ENCODE results near the gene WFIKKN1. TPM values are rescaled to one million over a fixed set of nuclear protein-coding genes. Genes with fewer than 3 reads are reported as not detected.

The WFIKKN1 gene
- total RNA-seq, 1 donor from 2014 or later, result 0.94 TPM

- H3K4me3 Mint-ChIP-seq, result peak within 1 kb of the TSS; percentile 100
- H3K27me3 Mint-ChIP-seq (ENCODE audit: low read depth), result peaks cover 7% of the 10 kb centered on the region
- peaks cover 49% of the 10 kb centered on the region for H3K4me1 Mint-ChIP-seq
- H3K36me3 Mint-ChIP-seq, result no peaks in the 10 kb centered on the region
- peak; percentile 97 to 99 for DNase-seq (ENCODE audit: low spot score in 2 of 2, unreplicated experiment in 2 of 2)
- H3K9me3 Mint-ChIP-seq, result no peaks in the 10 kb centered on the region
- H3K27ac Mint-ChIP-seq, result peak within 1 kb of the TSS; percentile 99
- TF ChIP-seq, protein P1, sequence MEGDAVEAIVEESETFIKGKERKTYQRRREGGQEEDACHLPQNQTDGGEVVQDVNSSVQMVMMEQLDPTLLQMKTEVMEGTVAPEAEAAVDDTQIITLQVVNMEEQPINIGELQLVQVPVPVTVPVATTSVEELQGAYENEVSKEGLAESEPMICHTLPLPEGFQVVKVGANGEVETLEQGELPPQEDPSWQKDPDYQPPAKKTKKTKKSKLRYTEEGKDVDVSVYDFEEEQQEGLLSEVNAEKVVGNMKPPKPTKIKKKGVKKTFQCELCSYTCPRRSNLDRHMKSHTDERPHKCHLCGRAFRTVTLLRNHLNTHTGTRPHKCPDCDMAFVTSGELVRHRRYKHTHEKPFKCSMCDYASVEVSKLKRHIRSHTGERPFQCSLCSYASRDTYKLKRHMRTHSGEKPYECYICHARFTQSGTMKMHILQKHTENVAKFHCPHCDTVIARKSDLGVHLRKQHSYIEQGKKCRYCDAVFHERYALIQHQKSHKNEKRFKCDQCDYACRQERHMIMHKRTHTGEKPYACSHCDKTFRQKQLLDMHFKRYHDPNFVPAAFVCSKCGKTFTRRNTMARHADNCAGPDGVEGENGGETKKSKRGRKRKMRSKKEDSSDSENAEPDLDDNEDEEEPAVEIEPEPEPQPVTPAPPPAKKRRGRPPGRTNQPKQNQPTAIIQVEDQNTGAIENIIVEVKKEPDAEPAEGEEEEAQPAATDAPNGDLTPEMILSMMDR (IDR thresholded peaks at IDR 0.05; ENCODE audit: unreplicated experiment), result no peak
These were observed 41.1 kb upstream of the WFIKKN1 start, which contains the start of gene RAB40C for GRCh38 chr16:589658-590187. RAB40C (plus strand) TSS chr16:590066; CDS start chr16:590292, 226 bp downstream.

DNA sequence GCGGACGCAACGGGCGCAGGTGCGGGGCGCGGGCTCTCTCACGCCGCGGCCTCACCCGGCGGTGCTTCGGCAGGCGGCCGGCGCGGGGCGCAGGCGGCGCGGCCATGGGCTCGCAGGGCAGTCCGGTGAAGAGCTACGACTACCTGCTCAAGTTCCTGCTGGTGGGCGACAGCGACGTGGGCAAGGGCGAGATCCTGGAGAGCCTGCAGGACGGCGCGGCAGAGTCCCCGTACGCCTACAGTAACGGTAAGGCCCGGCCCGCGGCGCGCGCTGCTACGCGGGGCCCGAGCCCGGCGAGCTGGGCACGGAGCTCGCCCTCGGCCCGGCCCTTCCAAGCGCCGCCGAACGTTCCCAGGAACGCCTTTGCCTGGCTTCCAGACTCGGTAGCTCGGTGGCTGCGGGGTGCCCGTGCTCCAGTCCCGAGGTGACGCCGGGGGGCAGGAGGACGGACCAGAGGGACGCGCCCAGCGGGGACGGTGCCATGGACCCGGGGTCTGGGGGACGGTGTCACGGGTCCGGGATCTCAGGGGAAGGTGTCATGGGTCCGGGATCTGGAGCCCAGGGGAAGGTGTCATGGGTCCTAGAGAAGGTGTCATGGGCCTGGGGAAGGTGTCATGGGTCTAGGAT lies 40.5 kb upstream of the WFIKKN1 start:
- peak overlapping the region; percentile 82 for H3K27ac Mint-ChIP-seq
- no peaks in the 10 kb centered on the region for H3K9me3 Mint-ChIP-seq
- TF ChIP-seq, protein P1 (IDR thresholded peaks at IDR 0.05; ENCODE audit: unreplicated experiment), result no peak
- H3K4me3 Mint-ChIP-seq, result peak overlapping the region; percentile 83
- no peaks in the 10 kb centered on the region for H3K36me3 Mint-ChIP-seq
- peaks cover 6% of the 10 kb centered on the region for H3K27me3 Mint-ChIP-seq (ENCODE audit: low read depth)
- H3K4me1 Mint-ChIP-seq, result peaks cover 49% of the 10 kb centered on the region
- no peak for DNase-seq (ENCODE audit: low spot score in 2 of 2, unreplicated experiment in 2 of 2)

- no peak for DNase-seq (ENCODE audit: low spot score in 2 of 2, unreplicated experiment in 2 of 2)
- Mint-ChIP-seq H3K36me3 (no peaks in the 10 kb centered on the region), H3K4me3 (peak overlapping the region; percentile 83), H3K9me3 (no peaks in the 10 kb centered on the region), H3K4me1 (peaks cover 44% of the 10 kb centered on the region), H3K27ac (peak overlapping the region; percentile 82), H3K27me3 (ENCODE audit: low read depth) (peaks cover 2% of the 10 kb centered on the region)
- TF ChIP-seq, protein P1 (IDR thresholded peaks at IDR 0.05; ENCODE audit: unreplicated experiment), result no peak
These were observed 40.0 kb upstream of the WFIKKN1 start for GRCh38 chr16:590815-591200.

- no peak for DNase-seq (ENCODE audit: low spot score in 2 of 2, unreplicated experiment in 2 of 2)
- peaks cover 42% of the 10 kb centered on the region for H3K4me1 Mint-ChIP-seq
- H3K27me3 Mint-ChIP-seq (ENCODE audit: low read depth), result no peaks in the 10 kb centered on the region
- peaks cover 4% of the 10 kb centered on the region for H3K36me3 Mint-ChIP-seq
- peak overlapping the region; percentile 82 for H3K27ac Mint-ChIP-seq
- peak overlapping the region; percentile 83 for H3K4me3 Mint-ChIP-seq
- H3K9me3 Mint-ChIP-seq, result no peaks in the 10 kb centered on the region
- TF ChIP-seq, protein P1 (IDR thresholded peaks at IDR 0.05; ENCODE audit: unreplicated experiment), result no peak
These were observed 39.6 kb upstream of the WFIKKN1 start for GRCh38 chr16:591231-591630.

- no peak for DNase-seq (ENCODE audit: low spot score in 2 of 2, unreplicated experiment in 2 of 2)
- Mint-ChIP-seq H3K4me1 (peaks cover 40% of the 10 kb centered on the region), H3K9me3 (no peaks in the 10 kb centered on the region), H3K27ac (peak overlapping the region; percentile 77), H3K27me3 (ENCODE audit: low read depth) (no peaks in the 10 kb centered on the region), H3K4me3 (peak overlapping the region; percentile 83), H3K36me3 (peaks cover 12% of the 10 kb centered on the region)
- TF ChIP-seq, protein P1 (IDR thresholded peaks at IDR 0.05; ENCODE audit: unreplicated experiment), result no peak
These were observed 38.8 kb upstream of the WFIKKN1 start for GRCh38 chr16:591892-592517.

Measured in mesothelial cell of epicardium (in vitro differentiated cells).